Measurements from ENCODE around the gene SLC44A5. TPM values are rescaled to one million over a fixed set of nuclear protein-coding genes. Genes with fewer than 3 reads are reported as not detected.
"Not testable (repeated sequence)": the region's sequence is repeated elsewhere in the genome, so short reads cannot be mapped to it uniquely, and the experiment has no call there.

The SLC44A5 gene
- polyA plus RNA-seq, 3 donors from 2014 or later: 0.25 to 0.88 TPM; not detected in 1

DNA sequence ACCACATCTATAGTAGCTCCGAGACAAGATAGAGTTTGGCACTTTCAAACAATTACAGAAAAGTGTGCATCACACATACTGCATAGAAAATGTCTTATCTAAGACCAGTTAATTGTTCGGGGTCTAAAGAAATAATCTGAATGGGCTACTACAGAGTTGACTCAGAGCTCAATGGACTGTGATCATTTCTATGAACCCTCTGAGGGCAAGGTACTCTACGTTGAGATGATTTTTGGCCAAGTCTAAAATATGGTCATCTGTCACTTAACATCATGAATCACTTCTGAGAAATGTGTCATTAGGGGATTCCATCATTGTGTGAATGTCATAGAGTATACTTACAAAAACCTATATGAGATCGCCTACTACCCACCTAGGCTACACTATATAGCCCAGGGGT is 123.5 kb downstream of the SLC44A5 start:
- H3K9me3 Mint-ChIP-seq: peaks cover 3 to 14% (median 8%) of the 10 kb centered on the region in 6 donors

DNA sequence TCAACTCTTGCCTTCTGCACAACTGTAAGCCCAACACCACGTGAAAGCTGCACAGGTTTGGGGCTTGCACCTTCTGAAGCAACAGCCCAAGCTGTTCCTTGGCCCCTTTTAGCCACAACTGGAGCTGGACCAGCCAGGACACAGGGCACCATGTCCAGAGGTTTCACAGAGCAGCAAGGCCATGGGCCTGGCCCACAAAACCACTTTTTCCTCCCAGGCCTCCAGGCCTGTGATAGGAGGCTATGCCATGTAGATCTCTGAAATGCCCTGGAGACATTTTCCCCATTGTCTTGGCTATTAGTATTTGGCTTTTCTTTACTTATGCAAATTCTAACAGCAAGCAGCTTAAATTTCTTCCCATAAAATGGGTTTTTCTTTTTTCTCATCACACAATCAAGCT is 126.1 kb downstream of the SLC44A5 start:
- no peaks in the 10 kb centered on the region for H3K4me1 Mint-ChIP-seq
- H3K36me3 Mint-ChIP-seq: no peaks in the 10 kb centered on the region
- DNase-seq: no peak
- peaks cover 0 to 13% (median 8%) of the 10 kb centered on the region in 6 donors for H3K9me3 Mint-ChIP-seq
- H3K27me3 Mint-ChIP-seq (ENCODE audit: low read depth in 3 of 3): no peaks in the 10 kb centered on the region
- no peak overlapping the region for H3K27ac Mint-ChIP-seq
- H3K4me3 Mint-ChIP-seq: no peak overlapping the region

More for the DNA sequence above, 123.5 kb downstream of the SLC44A5 start:
- Mint-ChIP-seq H3K27me3 (ENCODE audit: low read depth in 3 of 3) (no peaks in the 10 kb centered on the region), H3K4me3 (no peak overlapping the region), H3K4me1 (no peaks in the 10 kb centered on the region), H3K27ac (no peak overlapping the region), H3K36me3 (no peaks in the 10 kb centered on the region)
- DNase-seq: no peak

DNA sequence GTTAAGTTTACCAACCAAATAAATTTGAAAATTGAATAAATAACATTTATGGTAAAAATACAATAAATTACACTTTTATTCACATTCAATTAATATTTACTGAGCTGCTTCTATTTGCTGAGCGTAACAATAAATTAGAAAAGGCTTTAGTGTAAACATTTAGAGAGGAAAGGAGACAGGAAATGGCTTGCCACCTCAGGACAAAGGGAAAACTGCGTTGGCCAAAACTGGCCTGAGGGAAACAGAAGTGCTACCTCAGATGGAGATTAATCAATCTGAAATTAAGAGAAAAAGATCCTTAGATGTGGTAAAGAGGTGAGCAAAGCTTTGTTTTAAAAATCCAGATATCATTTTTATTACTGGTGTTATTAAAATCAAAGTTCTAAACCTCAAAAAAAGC is 128.0 kb downstream of the SLC44A5 start:
- DNase-seq: no peak
- H3K4me1 Mint-ChIP-seq: no peaks in the 10 kb centered on the region
- no peaks in the 10 kb centered on the region for H3K27me3 Mint-ChIP-seq (ENCODE audit: low read depth in 3 of 3)
- no peaks in the 10 kb centered on the region for H3K36me3 Mint-ChIP-seq
- no peak overlapping the region for H3K27ac Mint-ChIP-seq
- peaks cover 0 to 15% (median 11%) of the 10 kb centered on the region in 6 donors for H3K9me3 Mint-ChIP-seq
- H3K4me3 Mint-ChIP-seq: no peak overlapping the region

- H3K27ac Mint-ChIP-seq; H3K36me3 Mint-ChIP-seq; H3K4me1 Mint-ChIP-seq; H3K27me3 Mint-ChIP-seq (ENCODE audit: low read depth in 3 of 3); DNase-seq; H3K4me3 Mint-ChIP-seq: not testable (repeated sequence)
- peaks cover 2 to 13% (median 10%) of the 10 kb centered on the region in 6 donors for H3K9me3 Mint-ChIP-seq
Observed at GRCh38 chr1:75476486-75476885, 134.4 kb downstream of the SLC44A5 start.

GRCh38 chr1:75475696-75476095 is 135.2 kb downstream of the SLC44A5 start:
- Mint-ChIP-seq H3K36me3 (no peaks in the 10 kb centered on the region), H3K27ac (no peak overlapping the region), H3K4me3 (no peak overlapping the region), H3K4me1 (no peaks in the 10 kb centered on the region), H3K9me3 (peaks cover 2 to 13% (median 10%) of the 10 kb centered on the region in 6 donors), H3K27me3 (ENCODE audit: low read depth in 3 of 3) (peaks cover 0 to 2% (median 0%) of the 10 kb centered on the region in 3 donors)
- DNase-seq: no peak

DNA sequence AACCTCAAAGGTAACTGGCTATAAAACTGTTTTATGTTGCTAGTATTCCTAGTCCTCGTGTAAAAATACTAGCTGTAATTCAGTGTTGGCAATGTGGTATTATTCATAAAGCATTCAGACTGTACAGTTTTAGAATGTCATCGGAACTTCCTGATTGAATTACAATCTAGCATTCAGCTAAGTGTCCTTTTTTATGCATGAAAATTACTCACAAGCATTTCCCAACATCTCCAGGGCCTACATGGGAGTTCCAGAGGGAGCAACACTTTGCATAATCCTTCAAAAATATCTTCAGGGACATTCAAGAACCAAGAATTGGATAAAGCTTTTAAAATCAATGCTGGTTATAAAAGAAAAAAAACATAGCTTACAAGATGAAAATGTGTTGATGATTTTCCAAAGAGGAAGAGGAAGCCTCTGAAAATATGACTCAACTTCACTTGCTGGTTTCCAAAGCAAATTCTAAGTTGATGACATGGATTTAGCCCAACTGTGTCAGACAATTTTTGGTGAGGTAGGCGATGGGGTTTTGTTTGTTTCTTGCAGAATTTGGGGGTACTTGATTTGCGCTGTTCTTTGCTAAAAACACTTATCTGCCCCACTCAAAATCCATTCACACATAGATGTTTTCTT is 137.8 kb downstream of the SLC44A5 start:
- peaks cover 0 to 2% (median 0%) of the 10 kb centered on the region in 3 donors for H3K27me3 Mint-ChIP-seq (ENCODE audit: low read depth in 3 of 3)

GRCh38 chr1:75472089-75472970 is 138.6 kb downstream of the SLC44A5 start:
- Mint-ChIP-seq H3K4me1 (no peaks in the 10 kb centered on the region), H3K27ac (no peak overlapping the region), H3K4me3 (no peak overlapping the region)

More for the DNA sequence above, 137.8 kb downstream of the SLC44A5 start:
- no peak for DNase-seq
- Mint-ChIP-seq H3K4me1 (no peaks in the 10 kb centered on the region), H3K4me3 (no peak overlapping the region), H3K36me3 (no peaks in the 10 kb centered on the region), H3K9me3 (peaks cover 2 to 17% (median 5%) of the 10 kb centered on the region in 6 donors), H3K27ac (no peak overlapping the region)

DNA sequence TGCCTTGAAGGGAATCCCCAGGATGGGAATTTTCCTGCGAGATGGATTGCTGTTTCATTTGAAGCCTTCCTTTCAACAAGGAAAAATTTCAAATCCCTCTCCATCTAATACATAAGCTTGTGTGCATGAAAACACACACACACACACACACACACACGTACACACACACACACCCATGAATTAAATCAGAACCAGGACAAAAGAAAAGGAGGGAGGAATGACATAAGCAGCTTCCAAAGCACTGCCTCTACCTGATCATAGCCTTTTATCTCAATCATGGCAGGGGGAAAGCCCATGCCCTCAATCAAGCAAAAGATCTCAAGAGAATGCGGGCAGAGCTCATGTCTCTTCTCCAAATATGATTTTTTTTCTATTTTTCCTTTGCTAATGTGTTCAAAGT is 139.7 kb downstream of the SLC44A5 start:
- H3K4me3 Mint-ChIP-seq: no peak overlapping the region
- no peaks in the 10 kb centered on the region for H3K4me1 Mint-ChIP-seq
- H3K9me3 Mint-ChIP-seq: peaks cover 0 to 17% (median 4%) of the 10 kb centered on the region in 6 donors
- H3K27me3 Mint-ChIP-seq (ENCODE audit: low read depth in 3 of 3): peaks cover 0 to 2% (median 0%) of the 10 kb centered on the region in 3 donors
- H3K27ac Mint-ChIP-seq: no peak overlapping the region
- DNase-seq: no peak
- no peaks in the 10 kb centered on the region for H3K36me3 Mint-ChIP-seq

More at GRCh38 chr1:75472089-75472970, 138.6 kb downstream of the SLC44A5 start:
- Mint-ChIP-seq H3K27me3 (ENCODE audit: low read depth in 3 of 3) (peaks cover 0 to 2% (median 0%) of the 10 kb centered on the region in 3 donors), H3K9me3 (peaks cover under 1 to 17% (median 5%) of the 10 kb centered on the region in 6 donors), H3K36me3 (no peaks in the 10 kb centered on the region)
- DNase-seq: no peak

DNA sequence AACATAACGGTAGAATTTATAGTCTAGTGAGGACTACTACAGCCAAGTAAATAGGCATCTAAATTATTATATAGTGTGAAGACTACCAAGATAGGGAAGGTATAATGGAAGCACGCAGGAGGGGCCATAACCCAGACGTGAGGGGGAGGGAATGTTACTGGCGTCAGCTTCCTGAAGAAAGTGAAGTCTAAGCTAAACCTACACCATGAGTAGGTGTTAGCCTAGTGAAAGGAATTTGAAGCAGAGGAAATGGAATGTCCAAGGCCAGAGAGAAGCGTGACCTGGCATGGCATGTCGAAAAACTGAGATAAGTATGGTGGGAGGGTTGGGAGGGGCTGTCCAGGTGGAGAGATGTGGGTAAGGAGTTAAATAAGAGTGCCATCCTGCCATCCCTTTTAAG is 140.5 kb downstream of the SLC44A5 start:
- Mint-ChIP-seq H3K4me1 (no peaks in the 10 kb centered on the region), H3K36me3 (no peaks in the 10 kb centered on the region), H3K9me3 (peaks cover 0 to 19% (median 3%) of the 10 kb centered on the region in 6 donors), H3K4me3 (no peak overlapping the region), H3K27ac (no peak overlapping the region), H3K27me3 (ENCODE audit: low read depth in 3 of 3) (peaks cover 0 to 3% (median 0%) of the 10 kb centered on the region in 3 donors)
- DNase-seq: no peak

- H3K4me3 Mint-ChIP-seq: no peak overlapping the region
- no peaks in the 10 kb centered on the region for H3K4me1 Mint-ChIP-seq
- peaks cover 0 to 1% (median 0%) of the 10 kb centered on the region in 3 donors for H3K27me3 Mint-ChIP-seq (ENCODE audit: low read depth in 3 of 3)
- H3K9me3 Mint-ChIP-seq: peaks cover 0 to 16% (median 5%) of the 10 kb centered on the region in 6 donors
- no peaks in the 10 kb centered on the region for H3K36me3 Mint-ChIP-seq
- no peak for DNase-seq
- no peak overlapping the region for H3K27ac Mint-ChIP-seq
Observed at GRCh38 chr1:75469586-75470173, 141.2 kb downstream of the SLC44A5 start.

DNA sequence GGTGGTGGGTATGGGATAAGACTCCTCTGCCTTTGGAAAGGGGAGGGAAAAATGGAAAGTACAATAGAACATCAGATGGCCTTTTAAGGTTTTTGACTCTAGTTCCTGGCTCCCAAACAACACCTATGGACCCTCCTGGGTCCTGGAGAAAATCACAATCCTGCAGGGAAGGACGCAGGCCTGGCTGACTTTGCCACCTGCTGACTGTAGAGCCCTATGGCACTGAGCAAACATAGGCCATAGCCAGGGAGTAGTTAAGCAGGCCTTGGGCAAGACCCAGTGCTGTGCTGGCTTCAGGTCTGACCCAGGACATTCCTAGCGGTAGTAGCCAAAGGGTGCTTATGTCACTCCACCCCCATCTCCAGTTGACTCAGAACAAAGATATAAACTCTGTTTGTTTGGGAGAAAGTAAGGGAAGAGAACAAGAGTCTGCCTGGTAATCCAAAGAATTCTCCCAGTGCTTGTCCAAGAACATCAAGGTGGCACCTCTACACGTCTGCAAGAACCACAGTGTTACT is 149.0 kb downstream of the SLC44A5 start:
- no peak overlapping the region for H3K27ac Mint-ChIP-seq
- H3K4me1 Mint-ChIP-seq: no peaks in the 10 kb centered on the region
- peaks cover 0 to 3% (median 0%) of the 10 kb centered on the region in 3 donors for H3K36me3 Mint-ChIP-seq
- H3K27me3 Mint-ChIP-seq (ENCODE audit: low read depth in 3 of 3): peaks cover 0 to 1% (median 0%) of the 10 kb centered on the region in 3 donors
- peaks cover 2 to 29% (median 11%) of the 10 kb centered on the region in 6 donors for H3K9me3 Mint-ChIP-seq
- no peak for DNase-seq
- H3K4me3 Mint-ChIP-seq: no peak overlapping the region

- Mint-ChIP-seq H3K4me3 (no peak overlapping the region), H3K4me1 (no peaks in the 10 kb centered on the region), H3K27me3 (ENCODE audit: low read depth in 3 of 3) (no peaks in the 10 kb centered on the region), H3K36me3 (no peaks in the 10 kb centered on the region), H3K9me3 (peaks cover 5 to 39% (median 13%) of the 10 kb centered on the region in 6 donors), H3K27ac (no peak overlapping the region)
- DNase-seq: no peak
Observed at GRCh38 chr1:75449998-75450397, 160.9 kb downstream of the SLC44A5 start.

GRCh38 chr1:75444220-75444619 is 166.7 kb downstream of the SLC44A5 start:
- Mint-ChIP-seq H3K4me3 (no peak overlapping the region), H3K36me3 (no peaks in the 10 kb centered on the region), H3K27me3 (ENCODE audit: low read depth in 3 of 3) (peaks cover 0 to 3% (median 0%) of the 10 kb centered on the region in 3 donors)

More at GRCh38 chr1:75444220-75444619, 166.7 kb downstream of the SLC44A5 start:
- no peak for DNase-seq
- H3K4me1 Mint-ChIP-seq: no peaks in the 10 kb centered on the region
- peaks cover 5 to 35% (median 8%) of the 10 kb centered on the region in 6 donors for H3K9me3 Mint-ChIP-seq
- no peak overlapping the region for H3K27ac Mint-ChIP-seq

Data from immature natural killer cell (primary cell).